ENCODE results near the gene STAT6.

DNA sequence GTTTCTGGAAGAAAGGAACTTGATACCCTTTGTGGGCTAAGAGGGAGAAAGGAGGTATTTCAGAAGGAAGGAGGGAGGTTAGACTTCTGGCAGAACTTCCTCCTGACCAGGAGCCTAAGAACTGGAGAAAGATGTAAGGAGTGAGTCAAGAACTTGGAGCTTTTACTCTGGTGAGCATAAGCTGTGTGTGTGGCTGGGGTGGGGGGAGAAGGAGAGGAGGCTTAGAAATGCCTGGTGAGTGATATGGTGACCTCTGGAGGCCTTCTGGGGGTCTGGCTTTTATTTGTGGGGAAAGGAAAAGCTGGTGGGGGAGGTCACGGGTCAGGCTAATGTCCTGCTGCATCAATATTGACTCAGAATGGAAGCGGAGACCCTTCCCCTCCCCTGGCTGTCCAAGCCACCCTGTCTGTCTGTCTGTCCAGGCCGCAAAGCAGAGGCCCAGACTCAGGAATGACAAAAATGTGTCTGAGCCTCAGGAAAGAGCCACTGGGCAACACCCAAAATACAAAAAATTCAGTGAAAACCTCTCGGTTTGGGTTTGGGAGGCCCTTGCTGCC lies 21.9 kb upstream of the STAT6 start:
- no peak for TF ChIP-seq POLR2AphosphoS5 (IDR thresholded peaks at IDR 0.05; ENCODE audit: low read depth, low read length)
- TF ChIP-seq, protein P1, sequence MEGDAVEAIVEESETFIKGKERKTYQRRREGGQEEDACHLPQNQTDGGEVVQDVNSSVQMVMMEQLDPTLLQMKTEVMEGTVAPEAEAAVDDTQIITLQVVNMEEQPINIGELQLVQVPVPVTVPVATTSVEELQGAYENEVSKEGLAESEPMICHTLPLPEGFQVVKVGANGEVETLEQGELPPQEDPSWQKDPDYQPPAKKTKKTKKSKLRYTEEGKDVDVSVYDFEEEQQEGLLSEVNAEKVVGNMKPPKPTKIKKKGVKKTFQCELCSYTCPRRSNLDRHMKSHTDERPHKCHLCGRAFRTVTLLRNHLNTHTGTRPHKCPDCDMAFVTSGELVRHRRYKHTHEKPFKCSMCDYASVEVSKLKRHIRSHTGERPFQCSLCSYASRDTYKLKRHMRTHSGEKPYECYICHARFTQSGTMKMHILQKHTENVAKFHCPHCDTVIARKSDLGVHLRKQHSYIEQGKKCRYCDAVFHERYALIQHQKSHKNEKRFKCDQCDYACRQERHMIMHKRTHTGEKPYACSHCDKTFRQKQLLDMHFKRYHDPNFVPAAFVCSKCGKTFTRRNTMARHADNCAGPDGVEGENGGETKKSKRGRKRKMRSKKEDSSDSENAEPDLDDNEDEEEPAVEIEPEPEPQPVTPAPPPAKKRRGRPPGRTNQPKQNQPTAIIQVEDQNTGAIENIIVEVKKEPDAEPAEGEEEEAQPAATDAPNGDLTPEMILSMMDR (IDR thresholded peaks at IDR 0.05), result no peak

All from Panc1 (cell line).